Activated T-helper 1 cell treated with anti-CD3 and anti-CD28 coated beads, Interleukin-2, amount 50 U/mL, for 16 hours (primary cell): Measurements from ENCODE around the gene NXPE4.
"Not testable (repeated sequence)": the region's sequence is repeated elsewhere in the genome, so short reads cannot be mapped to it uniquely, and the experiment has no call there.

Experiments used
- DNase-seq, 2 donors: peaks; one replicate each; pipeline ENCODE4 v3.0.0-alpha.2; 2020; ENCODE audit warnings: low read depth in 1 of 2, low spot score in 1 of 2

Gene NXPE4

DNA sequence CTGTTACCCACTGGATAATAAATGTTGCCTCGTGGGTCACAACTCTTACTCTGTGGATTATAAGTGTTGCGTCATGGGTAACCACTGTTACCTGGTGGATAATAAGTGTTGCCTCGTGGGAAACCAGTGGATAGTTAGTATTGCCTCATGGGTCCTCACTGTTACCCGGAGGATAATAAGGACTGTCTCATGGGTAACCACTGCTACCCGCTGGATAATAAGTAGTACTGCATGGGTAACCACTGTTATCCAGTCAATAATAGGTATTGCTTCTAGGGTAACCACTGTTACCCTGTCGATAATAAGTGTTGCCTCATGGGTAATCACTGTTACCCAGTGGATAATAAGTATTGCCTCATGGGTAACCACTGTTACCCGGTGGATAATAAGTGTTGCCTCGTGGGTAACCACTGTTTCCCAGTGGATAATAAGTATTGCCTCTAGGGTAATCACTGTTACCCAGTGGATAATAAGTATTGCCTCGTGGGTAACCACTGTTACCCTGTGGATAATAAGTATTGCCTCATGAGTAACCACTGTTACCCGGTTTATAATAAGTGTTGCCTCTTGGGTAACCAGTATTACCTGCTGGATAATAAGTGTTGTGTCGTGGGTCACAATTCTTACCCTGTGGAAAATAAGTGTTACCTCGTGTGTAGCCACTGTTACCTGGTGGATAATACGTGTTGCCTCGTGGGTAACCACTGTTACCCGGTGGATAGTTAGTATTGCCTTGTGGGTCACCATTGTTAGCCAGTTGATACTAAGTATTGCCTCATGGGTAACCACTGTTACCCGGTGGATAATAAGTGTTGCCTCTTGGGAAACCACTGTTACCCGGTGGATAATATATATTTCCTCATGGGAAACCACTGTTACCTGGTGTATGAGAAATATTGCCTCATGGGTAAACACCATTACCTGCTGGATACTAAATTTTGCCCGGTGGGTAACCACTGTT lies 15.7 kb upstream of the NXPE4 start:
- no peak for DNase-seq

DNA sequence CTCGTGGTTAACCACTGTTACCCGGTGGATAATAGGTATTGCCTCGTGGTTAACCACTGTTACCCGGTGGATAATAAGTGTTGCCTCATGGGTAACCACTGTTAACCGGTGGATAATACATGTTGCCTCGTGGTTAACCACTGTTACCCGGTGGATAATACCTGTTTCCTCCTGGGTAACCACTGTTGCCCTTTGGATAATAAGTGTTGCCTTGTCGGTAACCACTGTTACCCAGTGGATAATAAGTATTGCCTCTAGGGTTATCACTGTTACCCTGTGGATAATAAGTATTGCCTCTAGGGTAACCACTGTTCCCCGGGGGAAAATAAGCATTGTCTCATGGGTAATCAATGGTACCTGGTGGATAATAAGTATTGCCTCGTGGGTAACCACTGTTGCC lies 15.0 kb upstream of the NXPE4 start:
- DNase-seq = no peak

DNA sequence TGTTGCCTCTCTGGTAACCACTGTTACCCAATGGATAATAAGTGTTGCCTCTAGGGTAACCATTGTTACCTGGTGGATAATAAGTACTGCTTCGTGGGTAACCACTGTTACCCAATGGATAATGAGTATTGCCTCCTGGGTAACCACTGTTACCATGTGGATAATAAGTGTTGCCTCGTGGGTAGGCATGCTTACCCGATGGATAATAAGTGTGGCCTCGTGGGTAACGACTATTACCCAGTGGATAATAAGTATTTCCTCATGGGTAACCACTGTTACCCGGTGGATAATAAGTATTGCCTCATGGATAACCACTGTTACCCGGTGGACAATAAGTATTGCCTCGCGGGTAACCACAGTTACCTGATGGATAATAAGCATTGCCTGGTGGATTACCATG lies 13.8 kb upstream of the NXPE4 start:
- no peak for DNase-seq

DNA sequence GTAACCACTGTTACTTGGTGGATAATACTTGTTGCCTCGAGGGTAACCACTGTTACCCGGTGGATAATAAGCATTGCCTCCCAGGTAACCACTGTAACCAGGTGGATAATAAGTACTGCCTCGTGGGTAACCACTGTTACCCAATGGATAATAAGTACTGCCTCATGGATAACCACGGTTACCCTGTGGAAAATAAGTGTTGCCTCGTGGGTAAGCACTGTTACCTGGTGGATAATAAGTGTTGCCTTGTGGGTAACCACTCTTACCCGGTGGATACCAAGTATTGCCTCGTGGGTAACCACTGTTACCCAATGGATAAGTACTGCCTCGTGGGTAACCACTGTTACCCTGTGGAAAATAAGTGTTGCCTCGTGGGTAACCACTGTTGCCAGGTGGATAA lies 13.0 kb upstream of the NXPE4 start:
- not testable (repeated sequence) for DNase-seq

DNA sequence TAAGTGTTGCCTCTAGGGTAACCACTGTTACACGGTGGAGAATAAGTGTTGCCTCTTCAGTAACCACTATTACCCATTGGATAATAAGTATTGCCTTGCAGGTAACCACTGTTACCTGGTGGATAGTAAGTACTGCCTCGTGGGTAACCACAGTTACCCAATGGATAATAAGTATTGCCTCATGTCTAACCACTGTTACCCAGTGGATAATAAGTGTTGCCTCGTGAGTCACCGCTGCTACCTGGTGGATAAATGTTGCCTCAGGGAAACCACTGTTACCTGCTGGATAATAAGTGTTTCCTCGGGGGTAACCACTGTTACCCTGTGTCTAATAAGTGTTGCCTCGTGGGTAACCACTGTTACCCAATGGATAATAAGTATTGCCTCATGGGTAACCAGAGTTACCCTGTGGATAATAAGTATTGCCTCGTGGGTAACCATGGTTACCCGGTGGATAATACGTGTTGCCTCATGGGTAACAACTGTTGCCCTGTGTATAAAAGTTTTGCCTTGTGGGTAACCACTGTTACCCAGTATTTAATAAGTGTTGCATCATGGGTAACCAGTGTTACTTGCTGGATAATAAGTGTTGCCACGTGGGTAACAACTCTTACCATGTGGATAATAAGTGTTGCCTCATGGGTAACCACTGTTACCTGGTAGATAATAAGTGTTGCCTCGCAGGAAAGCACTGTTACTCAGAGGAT lies 12.3 kb upstream of the NXPE4 start:
- no peak for DNase-seq

DNA sequence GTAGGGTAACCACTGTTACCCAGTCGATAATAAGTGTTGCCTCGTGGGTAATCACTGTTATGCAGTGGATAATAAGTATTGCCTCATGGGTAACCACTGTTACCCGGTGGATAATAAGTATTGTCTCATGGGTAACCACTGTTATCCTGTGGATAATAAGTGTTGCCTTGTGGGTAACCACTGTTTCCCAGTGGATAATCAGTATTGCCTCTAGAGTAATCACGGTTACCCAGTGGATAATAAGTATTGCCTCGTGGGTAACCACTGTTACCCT lies 11.2 kb upstream of the NXPE4 start:
- DNase-seq = not testable (repeated sequence)

DNA sequence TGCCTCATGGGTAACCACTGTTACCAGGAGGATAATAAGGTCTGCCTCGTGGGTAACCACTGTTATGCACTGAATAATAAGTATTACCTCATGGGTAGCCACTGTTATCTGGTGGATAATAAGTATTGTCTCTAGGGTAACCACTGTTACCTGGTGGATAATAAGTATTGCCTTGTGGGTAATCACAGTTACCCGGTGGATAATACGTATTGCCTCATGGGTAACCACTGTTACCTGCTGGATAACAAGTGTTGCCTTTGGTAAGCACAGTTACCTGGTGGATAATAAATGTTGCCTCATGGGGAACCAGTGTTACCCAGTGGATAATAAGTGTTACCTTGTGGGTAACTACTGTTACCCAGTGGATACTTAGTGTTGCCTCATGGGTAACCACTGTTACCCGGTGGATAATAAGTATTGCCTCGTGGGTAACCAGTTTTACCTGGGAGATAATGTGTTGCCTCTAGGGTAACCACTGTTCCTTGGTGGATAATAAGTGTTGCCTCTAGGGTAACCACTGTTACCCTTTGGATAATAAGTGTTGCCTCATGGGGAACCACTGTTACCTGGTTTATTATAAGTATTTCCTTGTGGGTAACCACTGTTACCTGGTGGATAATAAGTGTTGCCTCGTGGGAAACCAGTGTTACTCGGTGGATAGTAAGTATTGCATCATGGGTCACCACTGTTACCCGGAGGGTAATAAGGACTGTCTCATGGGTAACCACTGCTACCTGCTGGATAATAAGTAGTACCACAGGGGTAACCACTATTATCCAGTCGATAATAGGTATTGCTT lies 10.6 kb upstream of the NXPE4 start:
- no peak for DNase-seq

DNA sequence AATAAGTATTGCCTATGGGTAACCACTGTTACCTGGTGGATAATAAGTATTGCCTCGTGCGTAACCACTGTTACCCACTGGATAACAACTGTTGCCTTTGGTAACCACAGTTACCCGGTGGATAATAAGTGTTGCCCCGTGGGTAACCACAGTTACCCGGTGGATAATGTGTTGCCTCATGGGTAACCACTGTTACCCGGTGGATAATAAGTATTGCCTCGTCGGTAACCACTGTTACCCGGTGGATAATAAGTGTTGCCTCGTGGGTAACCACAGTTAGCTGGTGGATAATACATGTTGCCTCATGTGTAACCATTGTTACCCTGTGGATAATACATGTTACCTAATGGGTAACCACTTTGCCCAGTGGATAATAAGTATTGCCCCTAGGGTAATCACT lies 9.8 kb upstream of the NXPE4 start:
- DNase-seq = no peak

DNA sequence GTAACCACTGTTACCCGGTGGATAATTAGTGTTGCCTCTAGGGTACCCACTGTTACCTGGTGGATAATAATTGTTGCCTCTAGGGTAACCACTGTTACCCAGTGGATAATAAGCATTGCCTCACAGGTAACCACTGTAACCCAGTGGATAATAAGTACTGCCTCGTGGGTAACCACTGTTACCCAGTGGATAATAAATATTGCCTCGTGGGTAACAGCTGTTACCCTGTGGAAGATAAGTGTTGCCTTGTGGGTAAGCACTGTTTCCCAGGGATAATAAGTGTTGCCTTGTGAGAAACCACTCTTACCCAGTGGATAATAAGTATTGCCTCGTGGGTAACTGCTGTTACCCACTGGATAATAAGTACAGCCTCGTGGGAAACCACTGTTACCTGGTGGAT lies 9.3 kb upstream of the NXPE4 start:
- no peak for DNase-seq

DNA sequence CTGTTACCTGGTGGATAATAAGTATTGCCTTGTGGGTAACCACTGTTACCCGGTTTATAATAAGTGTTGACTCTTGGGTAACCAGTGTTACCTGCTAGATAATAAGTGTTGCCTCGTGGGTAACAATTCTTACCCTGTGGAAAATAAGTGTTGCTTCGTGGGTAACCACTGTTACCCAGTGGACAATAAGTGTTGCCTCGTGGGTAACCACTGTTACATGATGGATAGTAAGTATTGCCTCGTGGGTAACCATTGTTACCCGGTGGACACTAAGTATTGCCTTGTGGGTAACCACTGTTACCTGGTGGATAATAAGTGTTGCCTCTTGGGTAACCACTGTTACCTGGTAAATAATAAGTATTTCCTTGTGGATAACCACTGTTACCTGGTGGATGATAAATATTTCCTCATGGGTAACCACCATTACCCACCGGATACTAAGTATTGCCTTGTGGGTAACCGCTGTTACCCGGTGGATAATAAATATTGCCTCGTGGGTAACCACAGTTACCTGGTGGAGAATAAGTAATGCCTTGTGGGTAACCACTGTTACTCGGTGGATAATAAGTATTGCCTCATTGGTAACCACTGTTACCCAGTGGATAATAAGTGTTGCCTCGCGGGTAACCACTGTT lies 8.7 kb upstream of the NXPE4 start:
- no peak for DNase-seq

DNA sequence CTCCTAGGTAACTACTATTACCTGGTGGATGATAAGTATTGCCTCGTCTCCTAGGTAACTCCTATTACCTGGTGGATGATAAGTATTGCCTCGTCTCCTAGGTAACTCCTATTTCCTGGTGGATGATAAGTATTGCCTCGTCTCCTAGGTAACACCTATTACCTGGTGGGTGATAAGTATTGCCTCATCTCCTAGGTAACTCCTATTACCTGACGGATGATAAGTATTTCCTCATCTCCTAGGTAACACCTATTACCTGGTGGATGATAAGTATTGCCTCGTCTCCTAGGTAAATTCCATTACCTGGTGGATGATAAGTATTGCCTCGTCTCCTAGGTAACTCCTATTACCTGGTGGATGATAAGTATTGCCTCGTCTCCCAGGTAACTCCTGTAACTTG lies 7.6 kb upstream of the NXPE4 start:
- DNase-seq = not testable (repeated sequence)

DNA sequence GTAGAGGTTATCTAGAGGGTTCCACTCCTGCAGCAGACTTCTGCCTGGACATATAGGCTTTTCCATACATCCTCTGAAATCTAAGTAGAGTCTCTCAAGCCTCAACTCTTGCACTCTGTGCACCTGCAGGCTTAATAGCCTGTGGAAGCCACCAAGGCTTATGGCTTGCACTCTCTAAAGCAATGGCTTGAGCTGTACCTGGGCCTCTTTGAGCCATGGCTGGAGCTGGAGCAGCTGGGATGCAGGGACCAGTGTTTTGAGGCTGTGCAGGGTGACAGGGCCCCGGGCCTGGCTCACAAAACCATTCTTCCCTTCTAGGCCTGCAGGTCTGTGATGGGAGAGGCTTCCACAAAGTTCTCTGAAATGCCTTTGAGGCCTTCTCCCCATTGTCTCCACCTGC lies 2.9 kb upstream of the NXPE4 start:
- DNase-seq = no peak

DNA sequence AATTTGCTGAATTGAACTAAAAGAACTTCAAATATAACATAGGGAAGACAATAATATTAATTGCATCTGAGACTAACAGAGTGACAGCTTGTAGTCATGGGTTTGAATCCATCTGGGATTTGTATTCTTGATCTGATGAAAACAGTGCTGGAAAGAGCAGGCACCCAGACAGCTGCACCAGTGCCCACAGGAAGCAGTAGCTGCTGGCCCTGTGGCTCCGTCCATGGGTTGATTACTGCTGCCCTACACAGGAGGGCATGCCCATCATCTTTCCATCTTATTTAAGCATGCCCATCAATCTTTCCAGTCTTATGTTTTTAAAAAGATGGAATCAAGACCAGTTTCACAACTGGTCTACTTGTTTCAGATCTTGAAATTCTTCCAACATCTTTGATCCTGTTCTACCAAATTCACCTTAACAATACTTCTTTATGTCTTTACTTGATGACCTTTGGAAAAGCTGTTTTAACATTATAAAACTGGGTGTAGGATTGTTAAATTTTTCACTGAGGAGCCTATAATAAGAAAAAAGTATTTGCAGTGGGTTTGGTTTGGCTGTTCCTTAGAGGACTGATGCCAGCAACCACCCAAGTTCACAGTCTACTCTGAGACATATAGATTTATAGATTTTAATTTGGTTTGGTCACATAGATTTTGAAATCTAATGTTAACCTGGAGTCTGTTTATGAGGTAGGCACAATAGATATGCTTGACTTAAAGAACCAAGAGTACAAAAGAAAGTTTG lies 761 bp upstream of the NXPE4 start:
- DNase-seq = no peak

DNA sequence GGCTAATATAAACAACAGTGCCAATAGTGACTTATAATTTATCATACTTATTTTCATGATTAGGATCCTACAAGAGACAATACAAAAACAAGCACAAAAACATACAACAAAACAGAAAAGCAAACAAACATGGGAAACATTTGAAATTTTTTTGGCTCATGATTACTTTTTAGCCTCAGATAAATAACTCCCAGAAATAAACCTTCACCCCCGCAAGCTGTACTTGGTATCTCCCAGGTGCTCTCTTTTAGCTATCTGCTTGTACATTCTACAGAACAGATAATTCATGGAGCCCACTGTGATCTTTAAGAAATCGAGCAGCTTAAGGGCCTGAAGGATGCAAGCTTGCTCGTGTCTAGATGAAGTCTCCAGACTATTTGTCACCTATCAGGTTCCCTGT lies 883 bp downstream of the NXPE4 start:
- no peak for DNase-seq

DNA sequence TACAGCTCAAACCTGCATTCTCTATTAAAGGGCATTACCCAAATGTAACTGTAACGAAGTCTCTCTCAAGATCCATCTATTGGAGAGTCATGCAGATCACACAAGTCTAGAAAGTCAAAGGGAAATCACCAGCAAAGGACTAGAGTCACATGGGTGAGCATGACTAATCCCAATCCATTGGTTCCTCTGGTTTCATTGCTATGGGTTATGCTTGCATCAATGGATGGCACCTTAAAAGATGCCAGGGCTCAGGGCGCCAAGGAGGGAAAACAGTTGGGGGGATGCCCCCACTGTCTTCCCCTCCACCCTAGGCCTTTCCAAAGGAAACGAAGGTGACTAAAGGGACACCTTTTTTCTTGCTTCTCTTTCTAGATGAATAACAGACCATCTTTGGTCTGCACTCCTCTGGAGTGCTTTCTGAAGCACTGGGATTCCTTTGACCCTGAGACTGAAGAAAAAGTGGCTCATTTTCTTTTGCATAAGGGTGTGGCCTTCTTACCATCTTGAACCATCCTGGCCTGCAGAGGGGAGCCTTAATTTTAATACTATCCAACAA lies 8.1 kb downstream of the NXPE4 start:
- DNase-seq = no peak

DNA sequence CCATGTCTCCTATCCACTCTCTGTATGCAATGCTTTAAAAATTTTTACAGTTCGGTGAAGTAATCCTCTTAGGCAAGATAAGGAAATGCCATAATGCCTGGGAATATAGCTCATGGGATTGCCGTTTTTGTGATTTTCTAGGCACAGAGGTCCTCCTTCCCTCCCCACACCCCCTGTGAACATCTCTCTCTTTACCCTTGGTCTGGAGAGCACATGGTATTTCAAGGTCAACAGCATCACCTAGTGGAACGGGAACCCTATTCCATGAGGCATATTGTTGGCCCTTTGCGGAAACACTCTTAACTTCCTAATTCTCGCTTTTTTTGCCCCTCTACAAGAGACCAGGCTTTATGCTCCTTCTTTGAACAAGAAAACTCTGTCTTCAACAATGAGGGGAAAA lies 8.8 kb downstream of the NXPE4 start:
- no peak for DNase-seq

DNA sequence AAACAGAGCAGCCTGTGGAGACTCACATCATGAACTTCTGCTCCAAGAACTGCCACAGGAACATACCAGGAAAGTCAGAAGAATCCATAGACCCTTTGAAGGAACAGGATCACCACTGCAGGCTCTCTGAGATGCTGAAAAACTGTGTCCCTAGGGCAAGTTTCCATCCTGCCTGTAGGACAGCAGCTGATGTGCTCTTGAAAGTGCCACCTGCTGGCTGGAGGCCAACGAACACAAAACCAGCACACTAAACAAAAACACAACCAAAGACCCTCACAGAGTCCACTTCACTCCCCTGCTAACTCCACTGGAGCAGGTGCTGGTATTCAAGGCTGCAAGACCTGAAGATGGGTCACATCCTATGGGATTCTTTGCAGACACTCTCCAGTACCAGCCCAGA lies 23.9 kb downstream of the NXPE4 start:
- no peak for DNase-seq

DNA sequence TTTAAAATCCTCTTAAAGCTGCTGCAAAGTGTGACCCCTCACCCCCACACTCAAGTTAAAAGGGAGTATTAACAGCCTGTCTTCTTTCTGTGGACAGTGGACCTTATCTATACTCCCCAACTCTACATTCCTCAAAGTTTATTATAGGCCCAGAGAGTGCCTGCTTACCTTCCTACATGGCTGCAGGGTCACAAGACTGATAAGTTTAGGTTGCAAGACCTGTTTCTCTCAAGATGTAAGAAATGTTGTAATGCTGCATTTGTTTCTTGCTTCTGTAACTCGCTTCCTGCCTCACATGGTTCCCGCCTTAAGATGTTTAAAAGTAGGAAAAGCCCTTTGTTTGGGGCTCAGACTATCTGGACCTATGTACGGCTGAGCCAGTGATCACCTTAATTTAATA lies 25.8 kb downstream of the NXPE4 start:
- no peak for DNase-seq

DNA sequence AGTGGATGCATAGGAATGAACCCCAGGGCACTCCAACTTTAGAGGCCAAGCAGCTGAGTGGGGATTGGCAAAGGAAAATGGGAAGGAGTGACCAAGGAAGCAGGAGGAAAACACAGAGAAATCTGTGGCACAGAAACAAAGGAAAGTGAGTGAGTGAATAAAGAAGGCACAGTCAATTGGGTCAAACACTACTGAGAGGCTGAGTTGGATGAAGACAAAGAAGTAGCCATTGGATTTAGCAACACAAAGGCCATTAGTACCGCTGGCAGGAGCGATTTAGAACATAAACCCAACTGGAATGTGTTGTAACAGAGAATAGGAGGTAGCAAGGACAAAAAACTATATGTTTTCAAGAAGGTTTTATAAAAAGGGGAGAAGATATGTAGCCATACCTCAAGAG lies 29.3 kb downstream of the NXPE4 start:
- DNase-seq = no peak

DNA sequence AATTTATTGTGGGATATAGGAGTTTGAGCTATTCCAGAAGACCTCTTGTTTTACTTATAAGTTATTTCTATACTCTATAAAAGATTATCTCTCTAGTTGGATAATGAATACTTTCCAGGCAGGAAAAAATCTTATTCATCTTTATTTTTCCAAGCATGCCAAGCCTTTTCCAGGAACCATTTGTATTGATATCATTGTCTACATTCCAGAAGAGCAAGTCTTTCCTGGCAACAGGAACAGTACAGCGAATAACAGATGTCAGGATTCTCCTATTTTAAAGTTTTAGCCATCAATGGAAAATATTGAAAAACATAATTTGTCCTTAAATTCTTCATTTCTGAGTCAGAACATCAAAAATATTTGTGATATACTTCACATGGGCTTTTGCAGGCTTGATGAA lies 30.8 kb downstream of the NXPE4 start:
- DNase-seq = no peak

DNA sequence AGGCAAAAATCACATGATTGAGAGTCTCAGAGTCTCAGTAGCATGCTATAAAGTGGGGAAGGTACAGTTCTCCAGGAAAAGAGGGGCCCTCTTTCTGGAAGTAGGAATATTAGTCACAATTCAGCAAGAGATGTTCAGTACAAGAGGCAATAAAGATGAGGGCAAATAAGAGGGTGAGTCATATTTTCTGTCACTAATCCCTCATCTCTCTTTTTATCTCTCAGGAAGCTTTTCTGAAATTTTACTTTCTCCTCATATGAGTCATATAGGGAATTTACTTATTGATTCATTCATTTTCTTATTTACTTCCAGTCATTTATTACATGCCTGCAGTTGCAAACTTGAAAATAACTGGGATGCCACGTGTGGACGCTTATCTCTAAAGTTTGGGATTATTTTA lies 32.5 kb downstream of the NXPE4 start:
- DNase-seq = no peak
